G401 (cell line): ENCODE data around the gene TM9SF2. TPM values are rescaled to one million over a fixed set of nuclear protein-coding genes. Genes with fewer than 3 reads are reported as not detected.
"Not testable (repeated sequence)": the region's sequence is repeated elsewhere in the genome, so short reads cannot be mapped to it uniquely, and the experiment has no call there.

Experiments used
- DNase-seq: peaks from one replicate; pipeline ENCODE4 v3.0.0-alpha.2; 2015; ENCODE audit warnings: low spot score
- in situ Hi-C: cut with HindIII; loops from 2 replicates; pipeline ENCODE4 v1.10.0; 2016; ENCODE audit warnings: low sequenced_read_pairs, mixed read lengths
- total RNA-seq: library from RNA; depleted of rRNA; stranded (reverse); fragments of >200 nt; shearing (Covaris generic); gene quantifications from 2 replicates; pipeline ENCODE4 v1.2.3, GENCODE V29; 2014

TM9SF2 gene
- total RNA-seq, 1 experiment from 2014 or later: 121 TPM

DNA sequence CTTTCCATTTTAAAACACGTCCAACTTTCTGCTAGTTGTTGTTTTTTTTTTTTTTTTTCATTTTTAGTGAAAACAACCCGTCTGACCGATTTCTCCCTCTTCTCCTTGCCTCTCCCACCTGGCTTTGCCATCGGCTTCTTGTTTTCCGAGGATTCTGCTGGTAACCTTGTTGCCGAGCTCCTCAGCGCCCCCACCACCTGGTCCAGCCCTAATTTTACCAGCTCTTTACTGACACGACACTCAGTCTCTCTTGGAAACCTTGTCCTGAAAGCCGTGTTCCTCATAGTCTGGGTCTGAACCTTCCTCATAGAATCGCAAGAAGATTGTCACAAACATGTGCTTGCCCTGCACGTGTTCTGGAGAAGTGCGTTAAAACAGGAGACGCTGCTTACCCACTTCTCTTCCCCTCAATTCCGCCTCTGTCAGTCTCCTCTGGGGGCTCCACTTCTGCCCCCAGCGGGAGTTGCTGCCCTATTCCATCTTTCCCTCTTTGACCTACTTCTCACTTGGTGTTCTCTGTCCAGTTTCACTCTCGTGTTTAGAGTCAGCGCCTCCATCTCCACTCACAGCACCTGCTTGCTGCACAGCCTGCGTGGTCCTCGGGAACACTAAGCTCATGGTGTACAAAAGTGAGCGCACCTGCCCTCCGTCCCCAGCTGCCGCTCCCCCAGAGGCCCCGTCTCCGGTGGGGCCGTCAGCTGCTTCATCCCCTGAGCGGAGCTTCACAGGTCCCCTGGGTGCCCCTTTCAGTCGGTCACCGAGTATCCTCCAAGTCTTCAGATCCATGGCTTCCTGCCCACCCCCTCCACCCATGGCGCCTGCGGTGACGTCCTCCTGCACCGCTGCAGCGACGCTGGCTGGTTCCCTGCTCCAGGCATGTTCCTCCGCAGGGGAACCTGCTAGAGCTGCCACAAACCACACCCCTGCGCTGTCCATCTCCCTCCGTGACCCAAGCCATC is 65.1 kb downstream of the TM9SF2 start:
- DNase-seq: no peak
- in situ Hi-C loops: no loop called here

DNA sequence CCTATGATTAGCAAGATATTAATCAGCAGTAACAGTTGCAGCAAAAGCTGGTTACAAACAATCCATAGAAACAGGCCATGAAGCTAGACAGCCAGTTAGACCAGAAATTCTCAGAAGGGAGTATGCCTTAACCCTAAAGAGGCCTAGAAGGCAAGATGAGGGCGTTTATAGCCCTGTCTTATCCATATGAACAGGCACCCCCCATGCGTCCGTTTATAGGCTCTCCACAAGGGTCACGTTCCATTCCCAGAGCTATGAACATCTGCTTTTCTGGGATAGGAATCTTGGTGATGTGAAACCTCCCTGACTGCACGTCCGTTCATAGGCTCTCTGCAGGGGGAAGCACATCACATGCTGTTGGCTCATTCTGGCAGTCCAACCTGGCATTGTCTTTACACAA is 67.6 kb downstream of the TM9SF2 start:
- in situ Hi-C loops, DNase-seq: not testable (repeated sequence)

DNA sequence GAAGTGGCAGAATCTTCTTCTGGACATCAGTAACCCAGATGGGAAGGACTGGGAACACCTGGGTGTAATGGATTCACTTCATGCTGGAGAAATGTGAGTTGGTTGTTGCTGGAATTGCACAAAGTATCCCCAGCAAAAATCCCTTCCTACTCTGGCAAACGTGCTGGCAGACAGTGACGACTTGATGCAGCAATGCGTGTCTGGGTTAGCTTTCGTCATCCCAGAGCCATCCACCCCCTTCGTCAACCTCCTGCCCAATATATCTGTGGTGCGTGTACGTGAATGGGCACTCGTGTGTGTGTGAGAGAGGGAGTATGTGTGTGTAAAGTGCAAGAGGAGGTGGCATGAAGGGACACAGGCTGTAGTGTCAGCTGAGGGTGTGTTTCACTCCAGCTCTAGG is 70.9 kb downstream of the TM9SF2 start:
- in situ Hi-C loops: no loop called here
- DNase-seq: no peak

DNA sequence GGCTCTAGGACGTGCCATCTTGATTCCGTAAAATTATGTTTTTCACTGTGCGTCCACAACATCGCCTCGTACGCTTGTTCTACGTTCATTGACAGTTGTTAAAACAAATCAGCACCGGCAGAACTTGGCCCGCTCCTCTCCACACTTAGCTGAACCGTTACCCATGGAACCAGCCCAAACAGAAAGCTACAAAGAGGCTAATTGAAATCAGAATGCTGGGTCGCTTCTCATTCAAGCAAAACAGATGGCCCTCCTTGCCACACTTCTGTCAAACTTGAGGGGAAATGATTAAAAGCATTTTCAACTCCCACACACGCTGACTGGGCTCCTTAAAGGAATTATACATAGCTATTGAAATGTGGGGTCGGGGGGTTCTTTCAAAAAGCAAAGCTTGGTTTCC is 71.6 kb downstream of the TM9SF2 start:
- in situ Hi-C loops: no loop called here
- DNase-seq: peak; percentile 9

DNA sequence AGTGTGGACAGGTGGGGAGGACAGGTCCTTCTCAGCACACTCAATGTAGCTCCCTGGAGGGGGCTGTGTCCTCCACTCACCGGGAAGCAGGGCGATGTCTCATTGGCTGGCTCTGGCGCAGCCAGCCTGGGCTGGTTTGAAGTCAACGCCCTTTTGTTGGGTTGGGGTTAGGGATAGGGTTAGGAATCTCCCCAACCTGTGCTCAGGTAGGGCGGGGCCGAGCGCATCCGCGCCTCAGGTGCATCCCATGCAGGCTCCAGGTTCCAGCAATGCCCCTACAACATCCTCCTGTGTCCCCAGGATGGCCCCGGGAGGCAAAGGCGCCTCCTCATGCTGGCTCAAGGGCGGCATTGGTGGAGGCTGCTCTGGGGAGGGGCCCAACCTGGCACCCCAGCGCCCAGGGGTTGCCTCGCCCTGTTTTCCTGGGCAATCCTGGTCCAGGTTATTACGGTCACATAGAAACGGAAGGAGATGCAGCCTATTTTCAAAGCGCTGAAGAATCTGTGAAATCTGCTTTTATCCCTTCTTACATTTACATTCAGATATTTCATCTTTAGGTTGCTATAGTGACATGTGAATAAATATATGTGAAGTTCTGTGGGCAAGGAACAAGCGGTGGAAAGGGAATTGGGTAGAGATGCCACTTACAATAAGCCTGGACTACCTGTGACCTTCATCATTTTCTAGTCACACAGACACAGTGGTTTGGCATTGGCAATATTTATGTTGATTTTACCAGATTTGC is 74.3 kb downstream of the TM9SF2 start:
- in situ Hi-C loops: no loop called here
- no peak for DNase-seq

DNA sequence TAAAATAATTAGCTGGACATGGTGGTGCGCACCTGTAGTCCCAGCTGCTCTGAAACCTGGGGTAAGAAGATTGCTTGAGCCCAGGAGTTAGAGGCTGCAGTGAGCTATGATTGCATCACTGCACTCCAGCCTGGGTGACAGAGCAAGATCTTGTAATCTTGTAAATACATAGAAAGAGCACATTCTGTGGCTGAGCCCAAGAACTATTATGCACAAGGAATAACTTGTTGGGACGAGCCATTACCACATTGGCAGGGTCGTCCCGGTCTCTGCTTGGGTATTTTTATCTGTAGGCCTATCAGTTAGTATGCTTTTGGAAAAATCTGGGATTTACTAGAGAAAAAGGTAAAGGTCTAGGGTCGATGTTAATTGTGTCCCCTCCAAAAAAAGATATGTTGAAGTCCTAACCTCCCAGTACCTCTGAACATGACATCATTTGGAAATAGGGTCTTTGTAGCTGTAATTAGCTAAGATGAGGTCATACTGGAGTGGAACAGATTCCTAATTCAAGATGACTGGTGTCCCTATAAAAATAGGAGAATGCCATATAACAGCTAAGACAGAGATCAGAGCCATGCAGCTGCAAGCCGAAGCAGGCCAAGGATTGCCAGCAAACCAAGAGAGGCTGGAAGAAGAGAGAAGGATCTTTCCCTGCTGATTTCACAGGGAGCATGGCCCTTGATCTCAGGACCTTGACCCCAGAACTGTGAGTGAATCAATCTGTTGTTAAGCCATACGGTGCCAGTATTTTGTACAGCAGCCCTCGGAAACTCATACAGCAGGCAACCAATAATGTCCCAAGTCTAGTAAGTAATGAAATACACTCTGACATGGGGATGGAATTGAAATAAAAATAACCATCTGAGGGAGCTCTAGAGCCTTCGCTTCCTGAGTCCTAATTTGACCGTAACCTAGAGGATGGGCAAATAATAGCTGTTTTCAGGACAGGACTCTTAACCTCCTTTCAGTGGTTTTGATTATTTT is 77.0 kb downstream of the TM9SF2 start:
- in situ Hi-C loops: no loop called here
- peak; percentile 37 for DNase-seq

DNA sequence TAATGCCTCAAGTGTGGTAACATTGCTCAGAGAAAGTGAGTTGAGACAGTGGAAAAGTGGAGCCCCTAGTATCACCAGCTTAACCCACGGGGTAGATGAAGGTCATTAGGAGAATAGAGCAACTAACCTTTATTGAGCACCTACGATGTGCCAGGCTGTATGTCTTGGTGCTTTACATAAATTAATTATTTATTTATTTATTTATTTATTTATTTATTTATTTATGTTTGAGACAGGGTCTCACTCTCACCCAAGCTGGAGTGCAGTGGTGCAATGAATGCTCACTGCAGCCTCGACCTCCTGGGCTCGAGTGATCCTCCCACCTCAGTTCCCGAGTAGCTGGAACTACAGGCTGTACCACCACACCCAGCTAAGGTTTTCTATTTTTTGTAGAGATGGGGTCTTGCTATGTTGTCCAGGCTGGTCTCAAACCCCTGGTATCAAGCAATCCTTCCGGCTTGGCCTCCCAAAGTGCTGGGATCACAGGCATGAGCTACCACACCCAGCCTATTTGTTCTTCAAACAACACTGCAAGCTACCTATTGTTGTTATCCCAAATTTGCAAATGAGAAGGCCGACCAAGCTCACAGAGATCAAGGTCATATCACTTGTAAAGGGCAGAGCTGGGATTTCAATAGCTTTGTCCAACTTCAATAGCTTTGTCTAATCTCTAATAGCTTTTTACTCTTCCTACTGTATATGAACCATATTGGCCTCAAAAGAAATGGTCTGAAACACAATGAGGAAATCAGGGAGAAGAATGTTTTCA is 79.4 kb downstream of the TM9SF2 start:
- in situ Hi-C loops: no loop called here
- DNase-seq: no peak

DNA sequence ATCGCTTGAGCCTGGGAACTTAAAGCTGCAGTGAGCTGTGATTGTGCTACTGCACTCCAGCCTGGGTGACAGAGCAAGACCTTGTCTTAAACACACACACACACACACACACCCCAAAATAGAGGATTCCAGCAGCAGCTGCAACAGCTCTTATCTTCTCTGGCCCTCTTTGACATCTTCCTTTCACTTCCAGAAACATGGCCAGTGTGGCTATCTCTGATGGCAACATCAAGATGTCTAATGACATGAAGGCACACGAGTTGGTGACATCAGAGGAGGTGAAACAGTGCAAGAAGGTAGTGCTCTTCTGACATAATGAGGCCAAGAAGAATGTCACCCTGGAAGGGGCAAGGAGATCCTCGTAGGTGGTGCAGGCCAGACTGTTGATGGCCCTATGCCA is 81.2 kb downstream of the TM9SF2 start:
- in situ Hi-C loops: no loop called here
- DNase-seq: no peak

DNA sequence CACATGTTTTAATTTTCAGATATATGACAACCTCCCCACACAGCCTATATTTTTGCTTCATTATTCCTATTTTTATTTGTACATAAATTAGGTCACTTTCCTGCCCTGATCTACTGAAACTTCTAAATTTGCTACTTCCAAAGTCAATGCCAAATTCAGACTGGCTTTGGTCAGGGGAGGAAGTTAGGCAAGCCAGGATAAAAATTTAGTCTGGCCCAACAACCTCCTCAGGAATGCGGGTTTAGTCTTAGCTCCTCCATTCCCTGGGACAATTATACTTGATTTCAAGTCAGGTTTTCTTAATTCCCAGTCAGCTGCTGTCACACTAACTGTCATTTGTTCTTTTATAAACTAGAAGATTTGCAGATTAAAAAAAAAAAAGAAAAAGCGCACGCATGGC is 84.3 kb downstream of the TM9SF2 start:
- no peak for DNase-seq
- in situ Hi-C loops: no loop called here

DNA sequence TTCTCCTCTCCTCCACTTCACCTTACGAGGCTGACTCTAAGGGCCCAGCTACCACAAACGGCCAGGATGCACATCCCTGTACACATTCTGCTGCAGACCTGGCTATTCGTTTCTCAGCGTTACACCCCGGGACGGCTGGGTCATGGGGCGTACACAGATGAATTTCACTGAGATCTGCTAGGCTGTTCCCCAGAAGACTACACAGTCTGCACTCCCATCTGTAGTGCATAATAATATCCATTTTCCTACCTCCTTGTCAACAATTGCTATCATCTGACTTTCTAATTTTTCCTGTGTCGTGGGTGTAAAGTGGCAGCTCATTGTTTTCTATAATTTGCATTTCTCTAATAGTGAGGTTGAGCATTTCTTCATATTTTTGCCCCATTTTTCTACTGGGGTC is 85.7 kb downstream of the TM9SF2 start:
- DNase-seq: no peak
- in situ Hi-C loops: no loop called here

DNA sequence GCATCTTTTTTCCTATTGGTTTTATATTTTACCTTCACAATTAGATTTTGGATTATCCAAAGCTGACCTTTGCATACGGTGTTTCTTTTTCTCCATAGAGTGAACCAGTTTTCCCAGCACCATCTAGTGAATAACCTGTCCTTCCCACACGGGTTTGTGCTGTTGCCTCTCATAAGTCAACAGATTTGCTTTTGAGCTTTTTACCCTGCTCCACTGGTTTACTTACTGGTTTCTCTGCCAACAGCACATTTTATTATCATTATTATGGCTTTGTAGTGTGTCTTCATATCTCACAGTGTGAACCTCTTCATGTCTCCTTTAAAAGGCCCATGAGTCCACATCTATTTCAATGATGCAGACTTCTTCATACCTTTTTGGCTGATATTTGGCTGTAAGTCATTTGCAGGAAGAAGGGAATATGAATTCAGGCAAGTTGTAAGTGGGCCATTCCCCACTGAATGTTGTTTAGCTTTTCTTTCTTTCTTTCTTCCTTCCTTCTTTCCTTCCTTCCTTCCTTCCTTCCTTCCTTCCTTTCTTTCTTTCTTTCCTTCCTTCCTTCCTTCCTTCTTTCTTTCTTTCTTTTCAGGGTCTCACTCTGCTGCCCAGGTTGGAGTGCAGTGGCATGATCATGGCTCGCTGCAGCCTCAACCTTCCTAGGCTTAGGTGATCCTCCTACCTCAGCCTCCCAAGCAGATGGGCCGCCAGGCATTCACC is 86.8 kb downstream of the TM9SF2 start:
- no peak for DNase-seq
- in situ Hi-C loops: no loop called here

DNA sequence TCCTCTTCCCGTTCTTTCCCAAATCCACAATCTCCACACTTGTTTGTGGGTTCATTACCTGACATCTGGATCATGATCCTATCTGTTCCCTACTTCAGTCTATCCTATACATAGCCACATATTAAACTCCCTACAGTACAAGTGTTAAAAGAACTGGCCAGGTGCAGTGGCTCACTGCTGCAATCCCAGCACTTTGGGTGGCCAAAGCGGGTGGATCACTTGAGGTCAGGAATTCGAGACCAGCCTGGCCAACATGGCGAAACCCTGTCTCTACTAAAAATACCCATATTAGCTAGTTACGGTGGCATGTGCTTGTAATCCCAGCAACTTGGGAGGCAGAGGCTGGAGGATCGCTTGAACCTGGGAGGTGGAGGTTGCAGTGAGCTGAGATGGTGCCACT is 88.3 kb downstream of the TM9SF2 start:
- DNase-seq: no peak

DNA sequence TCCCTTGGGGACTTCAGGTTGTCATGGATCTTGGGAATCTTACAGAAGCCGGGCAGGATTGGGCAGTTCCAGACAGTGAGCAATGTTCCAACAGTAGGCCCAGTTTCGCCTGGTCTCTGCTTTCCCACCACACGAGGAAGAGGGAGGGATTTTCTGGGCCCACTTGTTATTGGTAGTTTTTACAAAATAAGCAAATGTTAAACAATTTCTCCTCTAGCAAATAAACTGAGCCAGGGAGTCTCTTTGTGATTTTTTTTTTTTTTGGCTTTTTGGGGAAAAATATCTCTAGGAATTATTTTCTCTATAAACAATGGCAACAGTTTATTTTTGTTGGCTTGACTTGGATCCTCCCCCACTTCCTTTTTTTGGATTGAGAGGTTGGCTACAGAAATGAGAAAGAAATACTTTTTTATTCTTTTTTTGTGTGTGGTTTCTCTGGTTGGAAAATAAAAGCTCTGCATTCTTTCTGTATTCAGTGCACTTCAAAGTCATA is 89.3 kb downstream of the TM9SF2 start:
- in situ Hi-C loops: no loop called here
- no peak for DNase-seq

More for the DNA sequence above, 88.3 kb downstream of the TM9SF2 start:
- in situ Hi-C loops: no loop called here

DNA sequence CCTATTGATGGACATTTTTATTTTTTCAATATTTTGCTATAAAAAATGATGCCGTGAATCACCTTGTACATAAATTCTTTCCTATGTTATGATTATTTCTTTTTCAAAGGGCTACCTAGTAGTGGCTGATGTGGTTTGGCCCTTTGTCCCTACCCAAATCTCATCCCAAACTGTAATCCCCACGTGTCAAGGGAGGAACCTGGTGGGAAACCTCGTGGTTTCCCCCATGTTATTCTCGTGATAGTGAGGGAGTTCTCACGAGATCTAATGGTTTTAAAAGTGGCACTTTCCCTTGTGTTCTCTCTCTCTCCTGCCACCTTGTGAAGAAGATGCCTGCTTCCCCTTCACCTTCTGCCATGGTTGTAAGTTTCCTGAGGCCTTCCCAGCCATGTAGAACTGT is 94.9 kb downstream of the TM9SF2 start:
- no peak for DNase-seq
- in situ Hi-C loops: no loop called here

DNA sequence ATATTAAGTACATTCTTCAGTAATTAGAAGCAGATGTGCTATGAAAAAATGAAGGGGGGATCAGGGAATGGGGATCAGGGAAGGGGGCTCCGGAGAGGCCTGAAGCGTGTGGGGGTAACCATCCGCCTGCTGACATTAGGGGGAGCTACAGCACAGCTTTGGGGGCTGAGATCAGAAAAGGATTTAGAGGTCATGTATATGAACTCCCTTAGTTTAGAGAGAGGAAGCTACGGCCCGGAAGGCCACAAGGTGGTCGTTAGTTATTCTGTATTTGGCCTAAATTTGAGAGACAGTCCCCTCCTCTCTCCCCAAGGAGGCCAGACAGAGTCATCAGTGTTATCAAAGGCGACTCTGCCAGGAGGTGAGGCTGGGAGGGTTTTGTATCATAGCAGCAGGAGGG is 99.0 kb downstream of the TM9SF2 start:
- in situ Hi-C loops: no loop called here
- no peak for DNase-seq

DNA sequence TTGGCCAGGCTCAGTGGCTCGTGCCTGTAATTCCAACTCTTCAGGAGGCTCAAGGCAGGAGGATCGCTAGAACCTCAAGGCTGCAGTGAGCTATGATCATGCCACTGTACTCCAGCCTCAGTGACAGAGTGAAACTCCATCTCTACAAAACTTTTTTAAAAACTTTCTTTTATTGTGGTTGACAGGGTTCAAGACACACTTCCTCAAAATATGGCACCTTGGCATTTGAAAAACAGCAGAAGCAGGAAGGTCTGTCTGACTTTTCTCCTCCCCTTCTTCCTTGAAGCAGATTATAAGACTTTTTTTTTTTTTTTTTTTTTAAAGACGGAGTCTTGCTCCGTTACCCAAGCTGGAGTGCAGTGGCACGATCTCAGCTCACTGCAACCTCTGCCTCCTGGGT is 100.3 kb downstream of the TM9SF2 start:
- no peak for DNase-seq
- in situ Hi-C loops: no loop called here

DNA sequence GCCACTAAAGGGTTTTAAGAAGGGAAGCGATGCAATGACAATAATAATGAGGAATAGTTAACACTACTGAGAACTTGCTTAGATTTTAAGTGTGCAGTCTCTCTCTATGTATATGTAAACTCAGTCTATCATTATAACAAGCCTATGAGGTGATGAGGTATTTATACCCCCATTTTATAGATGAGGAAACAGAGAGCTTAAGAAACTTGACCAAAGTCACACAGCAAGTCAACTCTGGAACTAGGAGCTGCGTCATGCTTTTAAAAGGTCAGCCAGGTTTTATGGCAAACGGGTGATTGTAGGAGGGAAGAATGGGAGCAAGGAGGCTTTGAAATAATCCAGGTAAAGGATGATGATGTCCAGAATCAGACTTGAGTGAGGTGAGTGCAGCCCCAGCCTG is 103.4 kb downstream of the TM9SF2 start:
- in situ Hi-C loops: no loop called here
- no peak for DNase-seq
